PFSK-1 (cell line): ENCODE measurements around the gene KDM4B.

Source experiments
- FOXP2 ChIP-seq: optimal IDR thresholded peaks from 2 replicates; pipeline ENCODE3; 2011; ENCODE audit warnings: borderline replicate concordance, control low read depth, inconsistent platforms; ENCODE audit not compliant: insufficient read depth; ENCODE audit errors: extremely low read length, extremely low read depth
- POLR2AphosphoS5 ChIP-seq: IDR thresholded peaks from 2 replicates; pipeline ENCODE4 v1.6.1; 2012; ENCODE audit warnings: low read depth, mild to moderate bottlenecking, control low read depth, low read length, moderate library complexity
- SIN3A ChIP-seq: IDR thresholded peaks from 2 replicates; pipeline ENCODE4 v1.6.1; 2012; ENCODE audit warnings: mild to moderate bottlenecking, low read length, moderate library complexity, borderline replicate concordance; ENCODE audit not compliant: insufficient read depth
- TAF1 ChIP-seq: IDR thresholded peaks from 2 replicates; pipeline ENCODE4 v1.6.1; 2012; ENCODE audit warnings: low read length, control low read depth, borderline replicate concordance; ENCODE audit not compliant: insufficient read depth
- TF ChIP-seq, protein P1 (sequence below), 2 experiments: IDR thresholded peaks; 2 replicates each; pipeline versions ENCODE4 v1.6.1 to v1.8.0; 2011 to 2012; ENCODE audit warnings: low read depth in 2 of 2, low read length in 2 of 2, control low read depth in 1 of 2, inconsistent platforms in 1 of 2, mild to moderate bottlenecking in 1 of 2, moderate library complexity in 1 of 2; ENCODE audit not compliant: insufficient read depth in 1 of 2

The KDM4B gene

GRCh38 chr19:5059213-5059574 lies 90.3 kb downstream of the KDM4B start:
- TF ChIP-seq TAF1 (no peak), FOXP2 (no peak), POLR2AphosphoS5 (no peak), SIN3A (no peak)
- TF ChIP-seq, protein P1, sequence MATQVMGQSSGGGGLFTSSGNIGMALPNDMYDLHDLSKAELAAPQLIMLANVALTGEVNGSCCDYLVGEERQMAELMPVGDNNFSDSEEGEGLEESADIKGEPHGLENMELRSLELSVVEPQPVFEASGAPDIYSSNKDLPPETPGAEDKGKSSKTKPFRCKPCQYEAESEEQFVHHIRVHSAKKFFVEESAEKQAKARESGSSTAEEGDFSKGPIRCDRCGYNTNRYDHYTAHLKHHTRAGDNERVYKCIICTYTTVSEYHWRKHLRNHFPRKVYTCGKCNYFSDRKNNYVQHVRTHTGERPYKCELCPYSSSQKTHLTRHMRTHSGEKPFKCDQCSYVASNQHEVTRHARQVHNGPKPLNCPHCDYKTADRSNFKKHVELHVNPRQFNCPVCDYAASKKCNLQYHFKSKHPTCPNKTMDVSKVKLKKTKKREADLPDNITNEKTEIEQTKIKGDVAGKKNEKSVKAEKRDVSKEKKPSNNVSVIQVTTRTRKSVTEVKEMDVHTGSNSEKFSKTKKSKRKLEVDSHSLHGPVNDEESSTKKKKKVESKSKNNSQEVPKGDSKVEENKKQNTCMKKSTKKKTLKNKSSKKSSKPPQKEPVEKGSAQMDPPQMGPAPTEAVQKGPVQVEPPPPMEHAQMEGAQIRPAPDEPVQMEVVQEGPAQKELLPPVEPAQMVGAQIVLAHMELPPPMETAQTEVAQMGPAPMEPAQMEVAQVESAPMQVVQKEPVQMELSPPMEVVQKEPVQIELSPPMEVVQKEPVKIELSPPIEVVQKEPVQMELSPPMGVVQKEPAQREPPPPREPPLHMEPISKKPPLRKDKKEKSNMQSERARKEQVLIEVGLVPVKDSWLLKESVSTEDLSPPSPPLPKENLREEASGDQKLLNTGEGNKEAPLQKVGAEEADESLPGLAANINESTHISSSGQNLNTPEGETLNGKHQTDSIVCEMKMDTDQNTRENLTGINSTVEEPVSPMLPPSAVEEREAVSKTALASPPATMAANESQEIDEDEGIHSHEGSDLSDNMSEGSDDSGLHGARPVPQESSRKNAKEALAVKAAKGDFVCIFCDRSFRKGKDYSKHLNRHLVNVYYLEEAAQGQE (IDR thresholded peaks at IDR 0.05; ENCODE audit: insufficient read depth in 1 of 2, low read depth in 2 of 2, low read length in 2 of 2): no peak

DNA sequence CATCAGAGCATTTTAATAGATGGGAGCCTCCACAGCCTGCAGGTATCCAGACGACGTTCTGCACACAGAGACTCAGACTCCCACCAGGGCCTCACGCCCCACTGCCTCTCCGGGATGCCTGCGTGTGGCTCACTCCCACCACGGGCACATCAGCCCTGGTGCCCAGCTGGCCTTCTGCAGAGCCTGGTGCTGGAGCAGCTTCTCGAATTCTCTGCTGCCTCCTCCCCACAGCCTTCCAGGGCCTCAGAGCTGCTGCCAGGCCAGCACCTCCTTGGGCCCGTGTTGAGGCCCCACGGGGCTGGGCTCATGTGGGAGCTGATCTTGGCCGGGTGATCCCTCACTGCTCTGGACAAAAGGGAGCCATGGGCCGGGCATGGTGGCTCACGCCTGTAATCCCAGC lies 90.9 kb downstream of the KDM4B start:
- TF ChIP-seq TAF1: no peak
- no peak for TF ChIP-seq SIN3A
- no peak for TF ChIP-seq FOXP2
- TF ChIP-seq, protein P1 (IDR thresholded peaks at IDR 0.05; ENCODE audit: insufficient read depth in 1 of 2, low read depth in 2 of 2, low read length in 2 of 2): no peak
- TF ChIP-seq POLR2AphosphoS5: no peak

DNA sequence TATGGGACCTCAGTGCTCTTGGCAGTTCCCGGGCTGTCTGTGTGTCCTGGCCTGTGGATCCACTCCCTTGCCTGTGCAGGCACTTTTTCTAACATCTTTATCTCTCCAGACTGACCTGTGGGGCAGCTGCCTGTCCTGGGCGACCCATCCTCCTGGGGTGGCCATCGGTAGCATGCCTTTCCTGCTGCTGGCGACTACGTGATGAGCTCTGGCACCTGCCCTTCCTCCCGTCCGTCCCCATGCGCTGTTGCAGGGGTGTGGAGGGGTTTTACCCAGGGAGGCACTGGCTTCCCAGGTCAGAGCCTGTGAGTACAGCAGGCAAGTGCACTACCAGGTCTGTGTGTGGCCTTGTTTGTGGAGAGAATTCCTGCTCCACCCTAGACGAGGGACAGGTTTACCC lies 93.3 kb downstream of the KDM4B start:
- no peak for TF ChIP-seq TAF1
- no peak for TF ChIP-seq SIN3A
- TF ChIP-seq, protein P1 (IDR thresholded peaks at IDR 0.05; ENCODE audit: insufficient read depth in 1 of 2, low read depth in 2 of 2, low read length in 2 of 2): no peak
- TF ChIP-seq POLR2AphosphoS5: no peak
- TF ChIP-seq FOXP2: no peak

GRCh38 chr19:5062799-5063198 lies 93.9 kb downstream of the KDM4B start:
- TF ChIP-seq TAF1: no peak
- TF ChIP-seq FOXP2: no peak
- TF ChIP-seq POLR2AphosphoS5: no peak
- TF ChIP-seq SIN3A: no peak
- TF ChIP-seq, protein P1 (IDR thresholded peaks at IDR 0.05; ENCODE audit: insufficient read depth in 1 of 2, low read depth in 2 of 2, low read length in 2 of 2): no peak
